H1 (cell line): ENCODE results near the gene AGRN. TPM values are rescaled to one million over a fixed set of nuclear protein-coding genes. Genes with fewer than 3 reads are reported as not detected.

ENCODE experiments used
- CHD7 ChIP-seq: fragments of 300-600 bp; sonication (generic); IDR thresholded peaks from 2 replicates; pipeline ENCODE4 v1.7.1; 2012; ENCODE audit warnings: low read length, moderate library complexity, mild to moderate bottlenecking, inconsistent platforms; ENCODE audit not compliant: insufficient replicate concordance
- E2F6 ChIP-seq: IDR thresholded peaks from 2 replicates; pipeline ENCODE4 v1.6.1; 2012; ENCODE audit warnings: inconsistent platforms
- JUND ChIP-seq: IDR thresholded peaks from 2 replicates; pipeline ENCODE4 v1.6.1; 2011; ENCODE audit warnings: mild to moderate bottlenecking, improper control_type of control experiment, low read length
- NANOG ChIP-seq: IDR thresholded peaks from 2 replicates; pipeline ENCODE4 v1.6.1; 2011; ENCODE audit warnings: low read length, low read depth, mild to moderate bottlenecking, inconsistent platforms; ENCODE audit not compliant: insufficient read depth, poor library complexity, severe bottlenecking
- SIRT6 ChIP-seq: IDR thresholded peaks from one replicate; pipeline ENCODE4 v1.7.1; 2012; ENCODE audit warnings: low read length, inconsistent platforms
- TAF1 ChIP-seq: IDR thresholded peaks from 2 replicates; pipeline ENCODE4 v1.6.1; 2011; ENCODE audit warnings: mild to moderate bottlenecking, low read depth, low read length
- TEAD4 ChIP-seq: IDR thresholded peaks from 2 replicates; pipeline ENCODE4 v1.6.1; 2012; ENCODE audit warnings: low read depth, low read length, inconsistent platforms, mixed read lengths
- YY1 ChIP-seq: IDR thresholded peaks from 2 replicates; pipeline ENCODE4 v1.6.1; 2011; ENCODE audit warnings: low read depth, mild to moderate bottlenecking, low read length
- polyA plus RNA-seq, 7 experiments: library from polyadenylated mRNA; depleted of rRNA in 3 of 7; stranded (reverse) in 5 of 7; unstranded in 2 of 7; fragments of >200 nt in 5 of 7; fragments of 200-250 nt in 2 of 7; gene quantifications; 1 replicate in 5 of 7; 2 replicates in 1 of 7; 4 replicates in 1 of 7; pipeline versions ENCODE4 v1.2.1 to v1.2.3, GENCODE V29; 2011 to 2013; ENCODE audit warnings: missing spikeins in 2 of 7, mixed read lengths in 2 of 7
- total RNA-seq: library from RNA; stranded (reverse); fragmentation: NEBNext Ultra II Directional; extraction: Animal tissue kit (Norgen Biotek cat#: 25700); gene quantifications from 2 replicates; pipeline ENCODE4 v1.2.1, GENCODE V29; 2021

AGRN gene
- total and polyA plus RNA-seq, 2 of the 8 experiments (the other 6 are each of a cell fraction or from before 2014, with no cell fraction given) = 52.3 to 155 TPM

DNA sequence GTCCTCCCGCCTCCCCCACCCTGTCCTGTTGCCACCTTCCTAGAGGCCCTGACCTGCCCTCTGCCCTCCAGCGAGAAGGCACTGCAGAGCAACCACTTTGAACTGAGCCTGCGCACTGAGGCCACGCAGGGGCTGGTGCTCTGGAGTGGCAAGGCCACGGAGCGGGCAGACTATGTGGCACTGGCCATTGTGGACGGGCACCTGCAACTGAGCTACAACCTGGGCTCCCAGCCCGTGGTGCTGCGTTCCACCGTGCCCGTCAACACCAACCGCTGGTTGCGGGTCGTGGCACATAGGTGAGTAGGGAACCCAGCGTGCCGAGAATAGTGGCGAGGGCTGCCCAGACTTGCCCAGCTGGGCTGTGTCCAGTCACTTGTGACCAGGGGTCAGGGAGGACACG, 33.8 kb downstream of the AGRN start (continued):
- no peak for TF ChIP-seq CHD7
- no peak for TF ChIP-seq JUND
- no peak for TF ChIP-seq NANOG
- no peak for TF ChIP-seq TAF1
- no peak for TF ChIP-seq TEAD4
- TF ChIP-seq YY1 = no peak
- no peak for TF ChIP-seq SIRT6
- TF ChIP-seq E2F6 = no peak
